Spleen (tissue), 11 donors: ENCODE results near the gene ATOH8. TPM values are rescaled to one million over a fixed set of nuclear protein-coding genes. Genes with fewer than 3 reads are reported as not detected.

ENCODE experiments used
- DNase-seq: peaks from one replicate; pipeline ENCODE4 v3.0.0-alpha.2; 2020
- H3K27ac ChIP-seq, 8 donors: fragments of 200-600 bp; sonication (generic) in 7 of 8; 1 replicate in 4 of 8; 2 replicates in 4 of 8; pipeline versions ENCODE4 v1.5.0 to v1.8.0; 2016 to 2021; ENCODE audit warnings: inconsistent platforms in 4 of 8, mild to moderate bottlenecking in 4 of 8, moderate library complexity in 1 of 8
- H3K27me3 ChIP-seq, 7 donors: fragments of 200-600 bp; sonication (generic) in 6 of 7; replicated peaks in 1 of 7; 1 replicate in 4 of 7; 2 replicates in 3 of 7; pipeline versions ENCODE4 v1.5.0 to v1.8.0; 2016 to 2021; ENCODE audit warnings: inconsistent platforms in 3 of 7, mild to moderate bottlenecking in 1 of 7
- H3K36me3 ChIP-seq, 6 donors: fragments of 200-600 bp; sonication (generic) in 5 of 6; 1 replicate in 4 of 6; 2 replicates in 2 of 6; pipeline versions ENCODE4 v1.5.0 to v1.8.0; 2016 to 2021; ENCODE audit warnings: inconsistent platforms in 2 of 6
- H3K4me1 ChIP-seq, 6 donors: fragments of 200-600 bp; sonication (generic) in 5 of 6; 1 replicate in 3 of 6; 2 replicates in 3 of 6; pipeline versions ENCODE4 v1.5.0 to v1.8.0; 2016 to 2021; ENCODE audit warnings: inconsistent platforms in 3 of 6
- H3K4me3 ChIP-seq, 8 donors: fragments of 200-600 bp; sonication (generic) in 7 of 8; 1 replicate in 4 of 8; 2 replicates in 4 of 8; pipeline versions ENCODE4 v1.5.0 to v1.8.0; 2016 to 2021; ENCODE audit warnings: inconsistent platforms in 4 of 8, mild to moderate bottlenecking in 4 of 8, moderate library complexity in 2 of 8
- H3K9me3 ChIP-seq, 8 donors: fragments of 200-600 bp; sonication (generic) in 7 of 8; 1 replicate in 4 of 8; 2 replicates in 4 of 8; pipeline versions ENCODE4 v1.5.0 to v1.8.0; 2016 to 2021; ENCODE audit warnings: inconsistent platforms in 4 of 8
- CTCF ChIP-seq, 11 experiments: fragments of 200-600 bp in 7 of 11; fragments of 450-650 bp in 4 of 11; sonication (generic) in 4 of 11; IDR thresholded peaks in 8 of 11; conservative IDR thresholded peaks in 3 of 11; 1 replicate in 7 of 11; 2 replicates in 4 of 11; pipeline versions ENCODE4 v1.4.0 to v1.8.0; 2016 to 2021; ENCODE audit warnings: antibody characterized with exemption in 11 of 11, inconsistent platforms in 4 of 11, mild to moderate bottlenecking in 1 of 11
- POLR2A ChIP-seq, 3 donors: fragments of 450-650 bp; IDR thresholded peaks; one replicate each; pipeline ENCODE4 v1.5.1; 2017; ENCODE audit warnings: antibody characterized with exemption in 3 of 3, mild to moderate bottlenecking in 1 of 3
- POLR2AphosphoS5 ChIP-seq, 3 donors: sonication (generic); formaldehyde crosslinking; IDR thresholded peaks; one replicate each; pipeline ENCODE4 v1.5.1; 2017; ENCODE audit warnings: antibody characterized with exemption in 3 of 3
- WGBS, 5 donors: extraction: QIAGEN DNeasy Blood & Tissue Kit in 3 of 5; methylation state at CpG; one replicate each; pipeline versions ENCODE4 v1.1.5 to v1.1.7; 2013 to 2018; 5-methylcytosine and 5-hydroxymethylcytosine counted together
- intact Hi-C: fragments of 100-400 bp; cut with DNase I; formaldehyde crosslinking; loops from one replicate; pipeline ENCODE4 v1.15.0; 2023; ENCODE audit warnings: low total_unique reads
- polyA plus RNA-seq, 3 donors: library from polyadenylated mRNA; stranded (reverse); fragments of 200-250 nt; gene quantifications; one replicate each; pipeline ENCODE4 v1.2.1, GENCODE V29; 2013
- total RNA-seq, 7 donors: library from RNA; depleted of rRNA in 3 of 7; stranded (reverse); fragments of >200 nt in 3 of 7; fragmentation: NEBNext Ultra II Directional in 4 of 7; extraction: Animal tissue kit (Norgen Biotek cat#: 25700) in 4 of 7; gene quantifications; one replicate each; pipeline versions ENCODE4 v1.1.0 to v1.2.1, GENCODE V29; 2016 to 2021
- donor health status: healthy with polysubstance abuse.
- donor health status: DM: no; HTN: no; CAD: no; lungs with moderate emphysema.
- donor health status: DM: no; HTN: no; CAD: no.
- donor health status: Bipolar disorder and iron deficiency.
- donor health status: healthy.
- donor health status: DM: no; HTN: no; CAD: no.
- donor health status: DM: yes; HTN: yes; CAD: no.

ATOH8 gene
- total and polyA plus RNA-seq, 10 donors = 6.4 to 53.0 (median 17.4) TPM

DNA sequence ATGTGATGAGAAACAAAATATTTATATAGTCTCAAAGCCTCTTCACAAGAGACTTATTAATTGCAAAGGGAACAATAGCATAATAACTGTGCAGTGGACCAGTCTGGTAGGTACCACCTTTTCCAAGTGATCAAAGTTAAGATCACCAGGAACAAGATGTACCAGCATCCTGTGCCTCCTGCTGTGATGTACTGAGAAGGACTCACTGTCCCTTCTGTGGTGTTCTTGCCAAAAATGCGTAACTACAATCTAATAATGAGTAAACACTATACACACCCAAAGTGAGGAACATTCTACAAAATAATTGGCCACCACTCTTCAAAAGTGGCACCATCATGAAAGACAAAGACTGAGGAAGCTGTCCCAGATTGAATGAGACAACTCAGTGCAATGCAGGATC is 45.1 kb upstream of the ATOH8 start:
- DNase-seq = no peak
- peak overlapping the region in 6 of 8 donors; percentile 46 to 91 (median 78) for H3K27ac ChIP-seq
- H3K9me3 ChIP-seq = no peaks in the 10 kb centered on the region
- 71 to 97% (median 74%) methylated on average over 1 of the region's 1 CpG for WGBS, 5 donors
- no peak for TF ChIP-seq CTCF (IDR thresholded peaks at IDR 0.05 in 8 of 11, conservative IDR thresholded peaks at IDR 0.05 in 3 of 11)
- no peak for TF ChIP-seq POLR2AphosphoS5 (IDR thresholded peaks at IDR 0.05)
- TF ChIP-seq POLR2A (IDR thresholded peaks at IDR 0.05) = no peak
- H3K36me3 ChIP-seq = no peaks in the 10 kb centered on the region
- H3K27me3 ChIP-seq = peaks cover 0 to 29% (median 0%) of the 10 kb centered on the region in 7 donors
- no peak overlapping the region for H3K4me3 ChIP-seq
- peaks cover 23 to 99% (median 86%) of the 10 kb centered on the region in 6 donors for H3K4me1 ChIP-seq
- intact Hi-C loops = loop anchor here (5.0 kb wide), 1 partner anchor 71 kb away; no protein-coding TSS in a partner anchor

DNA sequence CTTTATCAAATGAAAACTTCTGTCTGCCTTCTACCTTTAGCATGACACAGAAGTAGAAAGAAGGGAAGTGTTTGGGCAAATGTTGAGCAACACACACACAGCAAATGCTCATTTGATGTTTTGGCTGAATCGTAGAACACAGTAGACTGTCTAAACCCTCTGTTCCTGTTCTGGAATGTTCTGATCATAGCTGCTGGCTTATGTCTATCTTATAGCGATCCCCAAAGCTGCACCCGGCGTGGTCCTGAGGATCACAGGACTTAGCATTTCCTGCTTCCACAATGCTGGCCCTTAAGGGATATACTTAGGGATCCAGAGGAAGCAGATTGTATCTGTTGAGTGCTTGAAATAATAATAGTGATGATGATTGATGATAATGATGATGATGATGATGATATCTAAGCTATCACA is 44.4 kb upstream of the ATOH8 start:
- intact Hi-C loops = loop anchor here (5.0 kb wide), 1 partner anchor 72 kb away; no protein-coding TSS in a partner anchor
- WGBS, 5 donors = 21 to 41% (median 23%) methylated on average over 4 of the region's 4 CpGs
- no peaks in the 10 kb centered on the region for H3K36me3 ChIP-seq
- H3K9me3 ChIP-seq = no peaks in the 10 kb centered on the region
- H3K4me1 ChIP-seq = peaks cover 23 to 99% (median 83%) of the 10 kb centered on the region in 6 donors
- DNase-seq = no peak
- H3K4me3 ChIP-seq = no peak overlapping the region
- H3K27ac ChIP-seq = peak overlapping the region in 7 of 8 donors; percentile 22 to 91 (median 77)
- TF ChIP-seq POLR2AphosphoS5 (IDR thresholded peaks at IDR 0.05) (peak in 1 of 3 donors; percentile 22), POLR2A (IDR thresholded peaks at IDR 0.05) (no peak)
- H3K27me3 ChIP-seq = peaks cover 0 to 29% (median 0%) of the 10 kb centered on the region in 7 donors

DNA sequence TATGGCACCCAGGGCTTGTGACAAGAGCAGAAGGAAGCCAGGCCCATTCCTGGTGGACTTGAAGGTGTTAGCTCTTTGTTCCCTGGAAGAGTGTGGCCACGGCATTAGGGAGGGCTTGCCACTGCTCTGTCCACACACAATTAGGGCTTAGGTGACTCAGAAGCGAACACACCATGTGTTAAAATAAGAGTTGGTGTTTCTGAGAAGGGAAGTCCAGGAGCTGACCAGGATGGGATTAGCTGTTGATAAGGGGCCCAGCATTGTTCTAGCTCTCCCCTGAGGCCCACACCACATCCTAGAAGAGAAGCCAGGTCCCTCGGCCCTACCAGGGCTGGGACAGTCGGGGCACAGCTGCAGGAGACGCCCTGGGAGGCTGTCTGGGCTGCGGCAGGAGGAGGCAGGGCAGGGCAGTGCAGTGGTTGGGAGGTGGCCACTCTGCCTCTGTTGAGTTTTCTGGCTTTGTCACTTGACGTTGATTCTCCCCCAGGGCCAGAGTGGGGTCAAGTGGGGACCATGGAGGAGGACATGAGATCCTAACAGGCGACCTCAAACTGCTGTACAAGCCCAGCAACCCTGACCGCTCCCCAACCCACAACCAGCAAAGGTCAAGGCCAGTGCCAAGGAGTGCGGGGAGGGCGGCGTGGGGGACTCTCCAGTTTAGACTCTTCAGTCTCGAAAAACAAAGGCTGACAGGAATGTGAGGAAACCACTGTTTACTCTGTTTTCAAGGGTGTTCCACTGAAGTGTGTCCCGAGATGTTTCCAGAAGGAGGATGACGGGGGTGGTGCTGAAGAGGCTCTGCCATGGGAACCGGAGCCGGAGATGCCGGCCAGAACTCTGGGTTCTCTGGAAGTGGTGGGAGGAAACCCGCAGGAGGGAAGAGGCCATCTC is 42.9 kb upstream of the ATOH8 start:
- no peaks in the 10 kb centered on the region for H3K36me3 ChIP-seq
- no peak overlapping the region for H3K4me3 ChIP-seq
- TF ChIP-seq POLR2AphosphoS5 (IDR thresholded peaks at IDR 0.05) (peak; percentile 71 to 78 (median 76)), POLR2A (IDR thresholded peaks at IDR 0.05) (no peak)
- 45 to 63% (median 57%) methylated on average over 19 of the region's 19 CpGs for WGBS, 5 donors
- H3K27me3 ChIP-seq = peaks cover 0 to 29% (median 0%) of the 10 kb centered on the region in 7 donors
- H3K9me3 ChIP-seq = no peaks in the 10 kb centered on the region
- peaks cover 18 to 95% (median 68%) of the 10 kb centered on the region in 6 donors for H3K4me1 ChIP-seq
- intact Hi-C loops = no loop called here
- peak overlapping the region in 6 of 8 donors; percentile 28 to 91 (median 78) for H3K27ac ChIP-seq
- peak; percentile 83 for DNase-seq

- WGBS, 5 donors = 57 to 87% (median 73%) methylated on average over 8 of the region's 8 CpGs
- H3K4me3 ChIP-seq = no peak overlapping the region
- TF ChIP-seq POLR2A (IDR thresholded peaks at IDR 0.05) = no peak
- TF ChIP-seq CTCF (IDR thresholded peaks at IDR 0.05 in 8 of 11, conservative IDR thresholded peaks at IDR 0.05 in 3 of 11) = no peak
- no peak for TF ChIP-seq POLR2AphosphoS5 (IDR thresholded peaks at IDR 0.05)
- intact Hi-C loops = no loop called here
- H3K27ac ChIP-seq = peak overlapping the region in 6 of 8 donors; percentile 28 to 91 (median 78)
- H3K9me3 ChIP-seq = no peaks in the 10 kb centered on the region
- peaks cover 0 to 27% (median 0%) of the 10 kb centered on the region in 7 donors for H3K27me3 ChIP-seq
- H3K4me1 ChIP-seq = peaks cover 18 to 95% (median 64%) of the 10 kb centered on the region in 6 donors
- no peak for DNase-seq
- H3K36me3 ChIP-seq = no peaks in the 10 kb centered on the region
These were observed 42.2 kb upstream of the ATOH8 start for GRCh38 chr2:85711578-85712060.

- peak; percentile 84 for DNase-seq
- peak overlapping the region in 5 of 8 donors; percentile 32 to 91 (median 79) for H3K27ac ChIP-seq
- 35 to 62% (median 44%) methylated on average over 15 of the region's 15 CpGs for WGBS, 5 donors
- peaks cover 0 to 22% (median 0%) of the 10 kb centered on the region in 7 donors for H3K27me3 ChIP-seq
- H3K4me3 ChIP-seq = no peak overlapping the region
- H3K4me1 ChIP-seq = peaks cover 18 to 89% (median 57%) of the 10 kb centered on the region in 6 donors
- TF ChIP-seq POLR2AphosphoS5 (IDR thresholded peaks at IDR 0.05) = peak; percentile 31 to 38 (median 32)
- no peak for TF ChIP-seq POLR2A (IDR thresholded peaks at IDR 0.05)
- no peak for TF ChIP-seq CTCF (IDR thresholded peaks at IDR 0.05 in 8 of 11, conservative IDR thresholded peaks at IDR 0.05 in 3 of 11)
- no peaks in the 10 kb centered on the region for H3K9me3 ChIP-seq
- H3K36me3 ChIP-seq = no peaks in the 10 kb centered on the region
- intact Hi-C loops = no loop called here
These were observed 41.5 kb upstream of the ATOH8 start for GRCh38 chr2:85712336-85712735.
